ENCODE measurements around the gene NSRP1. TPM values are rescaled to one million over a fixed set of nuclear protein-coding genes. Genes with fewer than 3 reads are reported as not detected.

NSRP1 gene
- total and polyA plus RNA-seq, 2 of the 4 experiments (the other 2 are of a cell fraction) = 3.4 to 14.2 TPM

GRCh38 chr17:30093463-30094147, 23.0 kb upstream of the NSRP1 start:
- H3K36me3 ChIP-seq (ENCODE audit: control insufficient read depth, insufficient read depth, low read length) = no peaks in the 10 kb centered on the region
- H2BK5ac ChIP-seq (ENCODE audit: low read depth, low read length, poor library complexity, severe bottlenecking) = no peak overlapping the region
- H3K14ac ChIP-seq (replicated peaks; ENCODE audit: low read depth, low read length) = no peak overlapping the region
- H4K91ac ChIP-seq (ENCODE audit: insufficient read depth, low read depth, low read length) = no peak overlapping the region
- H4K20me1 ChIP-seq (ENCODE audit: insufficient read depth, low read length) = no peaks in the 10 kb centered on the region
- intact Hi-C loops (cut with micrococcal nuclease) (loop anchor here (1.0 kb wide), 4 partner anchors 67 to 454 kb away; no protein-coding TSS in a partner anchor), in situ Hi-C loops (cut with MboI; ENCODE audit: low sequenced_read_pairs) (no loop called here), dilution Hi-C loops (cut with HindIII; ENCODE audit: low sequenced_read_pairs, unreplicated experiment) (no loop called here)
- no peak overlapping the region for H3K4me3 ChIP-seq (ENCODE audit: insufficient read depth, low read depth, low read length)
- H2AK5ac ChIP-seq (ENCODE audit: low read depth, low read length) = no peak overlapping the region
- no CpG with 5 or more reads among the region's 12 CpGs for WGBS, 2 experiments (ENCODE audit: extremely low coverage in 2 of 2, insufficient read length in 1 of 2)
- H3K27me3 ChIP-seq (ENCODE audit: control insufficient read depth, insufficient read depth, low read length) = no peaks in the 10 kb centered on the region
- ChIA-PET POLR2A (ENCODE audit: unreplicated experiment) (no interaction called here), CTCF (interaction anchor here (0.6 to 2.8 kb wide), 22 partner anchors 11 to 488 kb away, joined by 3 to 27 read pairs (median 4); no protein-coding TSS in a partner anchor)
- ATAC-seq (ENCODE audit: low read depth) = peak; percentile 76
- no peak for TF ChIP-seq POLR2A (IDR thresholded peaks at IDR 0.05; ENCODE audit: low read depth, low read length)
- no peak for TF ChIP-seq BHLHE40 (IDR thresholded peaks at IDR 0.05; ENCODE audit: low read depth, low read length)
- peak; percentile 89 for TF ChIP-seq CTCF (conservative IDR thresholded peaks at IDR 0.05; ENCODE audit: low read depth, low read length)
- peak; percentile 77 for TF ChIP-seq SMC3 (IDR thresholded peaks at IDR 0.05; ENCODE audit: low read depth, low read length)
- TF ChIP-seq MAZ (IDR thresholded peaks at IDR 0.05; ENCODE audit: borderline replicate concordance, low read depth, low read length) = peak; percentile 26; the same call in 1 of the 2 replicates
- 0 out of 2 replicates have a peak, but pooled peaks have one; percentile 38 for TF ChIP-seq CHD1 (IDR thresholded peaks at IDR 0.05; ENCODE audit: low read depth, low read length)
- peak; percentile 94 for TF ChIP-seq RAD21 (IDR thresholded peaks at IDR 0.05; ENCODE audit: low read length)
- no peak overlapping the region for H3K4ac ChIP-seq (ENCODE audit: low read depth, low read length)
- H3K23ac ChIP-seq (ENCODE audit: low read depth, low read length) = no peak overlapping the region
- peak overlapping the region; percentile 11 for H2AFZ ChIP-seq (replicated peaks; ENCODE audit: low read length, poor library complexity)
- 0 out of 2 replicates have a peak, but pooled peaks cover 4% of the 10 kb centered on the region for H3K9me1 ChIP-seq (ENCODE audit: insufficient read depth, low read length)
- no peak overlapping the region for H3K27ac ChIP-seq (ENCODE audit: insufficient read depth, low read length)
- no peaks in the 10 kb centered on the region for H3K9me3 ChIP-seq (ENCODE audit: control insufficient read depth, insufficient read depth, low read length)
- no peak overlapping the region for H3K9ac ChIP-seq (ENCODE audit: low read depth, low read length)
- peak; percentile 58 for DNase-seq
- no peaks in the 10 kb centered on the region for H3K79me1 ChIP-seq (ENCODE audit: low read depth in 1 of 2, low read length in 2 of 2)
- no peak overlapping the region for H2AK9ac ChIP-seq (replicated peaks; ENCODE audit: low read depth, low read length, poor library complexity)
- BruUV-seq (replicated peaks) = no TSS peak
- peak overlapping the region; percentile 56; the same call in 1 of the 2 replicates for H3K4me2 ChIP-seq (ENCODE audit: low read depth, low read length)
- H3K56ac ChIP-seq (ENCODE audit: extremely low read depth, insufficient read depth, low read length) = no peak overlapping the region
- no peak overlapping the region; a peak in 1 of 4 replicates for H4K8ac ChIP-seq (ENCODE audit: low read depth in 2 of 2, low read length in 2 of 2)
- H4K5ac ChIP-seq (ENCODE audit: low read depth, low read length) = no peak overlapping the region
- H2BK20ac ChIP-seq (ENCODE audit: low read depth, low read length) = no peak overlapping the region
- no peak overlapping the region for H2BK15ac ChIP-seq (ENCODE audit: low read depth, low read length)
- H3K4me1 ChIP-seq (ENCODE audit: control insufficient read depth, insufficient read depth, low read length) = peaks cover 2% of the 10 kb centered on the region
- H3K18ac ChIP-seq (ENCODE audit: low read depth, low read length) = no peak overlapping the region
- no peak overlapping the region for H2BK120ac ChIP-seq (ENCODE audit: low read depth, low read length)

All from IMR-90 (cell line).